Thyroid gland (tissue), 4 donors: ENCODE data around the gene ADAMTS6.

ENCODE experiments used
- POLR2A ChIP-seq, 2 donors: fragments of 450-650 bp; IDR thresholded peaks; one replicate each; pipeline ENCODE4 v1.6.1; 2017; ENCODE audit warnings: antibody characterized with exemption in 2 of 2, mild to moderate bottlenecking in 2 of 2, moderate library complexity in 1 of 2
- TF ChIP-seq, protein P1 (sequence below), 6 experiments: fragments of 200-600 bp in 3 of 6; fragments of 450-650 bp in 3 of 6; sonication (generic) in 3 of 6; IDR thresholded peaks; one replicate each; pipeline ENCODE4 v1.5.1; 2016 to 2019; ENCODE audit warnings: antibody characterized with exemption in 6 of 6, mild to moderate bottlenecking in 2 of 6, inconsistent platforms in 1 of 6, moderate library complexity in 1 of 6

DNA sequence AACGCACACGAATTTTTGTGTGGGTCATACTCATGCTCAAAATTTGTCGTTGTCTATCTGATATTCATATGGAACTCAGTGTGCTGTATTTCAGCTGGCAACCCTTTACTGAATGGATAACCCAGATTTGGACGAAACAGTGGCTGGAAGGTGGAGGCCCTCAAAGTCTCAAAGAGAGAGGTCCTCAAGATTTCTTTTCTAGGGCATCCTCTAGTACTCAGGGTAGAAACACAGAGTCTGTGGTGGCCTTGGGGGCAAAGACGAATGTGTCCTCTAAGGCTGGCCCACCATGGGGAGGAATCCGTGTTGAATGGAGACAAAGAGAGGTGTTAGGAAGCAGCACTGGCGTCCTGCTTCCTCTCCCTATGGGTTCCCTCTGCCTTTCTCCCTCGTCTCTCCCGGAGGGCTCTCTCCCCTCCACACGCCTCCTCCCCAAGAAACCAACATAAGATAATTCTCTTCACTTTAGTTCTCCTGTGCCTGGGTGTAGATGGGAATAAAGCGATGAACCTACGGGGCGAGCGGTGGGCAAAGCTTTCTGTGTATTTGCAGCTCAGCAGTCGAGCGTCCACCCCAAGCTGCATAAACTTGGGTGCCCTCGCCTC, 379.2 kb downstream of the ADAMTS6 start:
- TF ChIP-seq, protein P1, sequence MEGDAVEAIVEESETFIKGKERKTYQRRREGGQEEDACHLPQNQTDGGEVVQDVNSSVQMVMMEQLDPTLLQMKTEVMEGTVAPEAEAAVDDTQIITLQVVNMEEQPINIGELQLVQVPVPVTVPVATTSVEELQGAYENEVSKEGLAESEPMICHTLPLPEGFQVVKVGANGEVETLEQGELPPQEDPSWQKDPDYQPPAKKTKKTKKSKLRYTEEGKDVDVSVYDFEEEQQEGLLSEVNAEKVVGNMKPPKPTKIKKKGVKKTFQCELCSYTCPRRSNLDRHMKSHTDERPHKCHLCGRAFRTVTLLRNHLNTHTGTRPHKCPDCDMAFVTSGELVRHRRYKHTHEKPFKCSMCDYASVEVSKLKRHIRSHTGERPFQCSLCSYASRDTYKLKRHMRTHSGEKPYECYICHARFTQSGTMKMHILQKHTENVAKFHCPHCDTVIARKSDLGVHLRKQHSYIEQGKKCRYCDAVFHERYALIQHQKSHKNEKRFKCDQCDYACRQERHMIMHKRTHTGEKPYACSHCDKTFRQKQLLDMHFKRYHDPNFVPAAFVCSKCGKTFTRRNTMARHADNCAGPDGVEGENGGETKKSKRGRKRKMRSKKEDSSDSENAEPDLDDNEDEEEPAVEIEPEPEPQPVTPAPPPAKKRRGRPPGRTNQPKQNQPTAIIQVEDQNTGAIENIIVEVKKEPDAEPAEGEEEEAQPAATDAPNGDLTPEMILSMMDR (IDR thresholded peaks at IDR 0.05) = no peak
- no peak for TF ChIP-seq POLR2A (IDR thresholded peaks at IDR 0.05)
